Measurements from ENCODE around the gene TRIM39.

DNA sequence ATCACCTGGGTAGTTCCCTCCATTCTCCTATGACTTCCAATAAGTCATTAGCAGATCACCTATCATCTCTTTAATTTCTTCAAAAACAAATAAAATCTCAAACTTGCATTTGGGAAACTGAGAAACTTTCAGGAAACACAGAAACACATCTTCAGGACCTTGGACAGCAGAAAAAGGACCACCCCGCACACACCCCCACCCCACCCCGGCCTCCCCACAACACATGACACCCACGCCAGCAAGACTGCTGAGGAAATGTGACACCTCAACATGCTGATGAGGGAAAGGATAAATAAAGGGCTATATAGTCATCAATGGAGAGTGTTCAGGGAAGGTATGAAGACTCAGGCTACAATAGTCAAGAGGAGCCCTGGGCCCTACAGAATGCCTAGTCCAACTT, 15.6 kb upstream of the TRIM39 start:
- TF ChIP-seq, protein P1, sequence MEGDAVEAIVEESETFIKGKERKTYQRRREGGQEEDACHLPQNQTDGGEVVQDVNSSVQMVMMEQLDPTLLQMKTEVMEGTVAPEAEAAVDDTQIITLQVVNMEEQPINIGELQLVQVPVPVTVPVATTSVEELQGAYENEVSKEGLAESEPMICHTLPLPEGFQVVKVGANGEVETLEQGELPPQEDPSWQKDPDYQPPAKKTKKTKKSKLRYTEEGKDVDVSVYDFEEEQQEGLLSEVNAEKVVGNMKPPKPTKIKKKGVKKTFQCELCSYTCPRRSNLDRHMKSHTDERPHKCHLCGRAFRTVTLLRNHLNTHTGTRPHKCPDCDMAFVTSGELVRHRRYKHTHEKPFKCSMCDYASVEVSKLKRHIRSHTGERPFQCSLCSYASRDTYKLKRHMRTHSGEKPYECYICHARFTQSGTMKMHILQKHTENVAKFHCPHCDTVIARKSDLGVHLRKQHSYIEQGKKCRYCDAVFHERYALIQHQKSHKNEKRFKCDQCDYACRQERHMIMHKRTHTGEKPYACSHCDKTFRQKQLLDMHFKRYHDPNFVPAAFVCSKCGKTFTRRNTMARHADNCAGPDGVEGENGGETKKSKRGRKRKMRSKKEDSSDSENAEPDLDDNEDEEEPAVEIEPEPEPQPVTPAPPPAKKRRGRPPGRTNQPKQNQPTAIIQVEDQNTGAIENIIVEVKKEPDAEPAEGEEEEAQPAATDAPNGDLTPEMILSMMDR (IDR thresholded peaks at IDR 0.05): no peak
- no peak for TF ChIP-seq POLR2A (IDR thresholded peaks at IDR 0.05)

Data from lower leg skin (tissue), 3 donors.